ENCODE measurements around the gene ATG2B.

The ATG2B gene

DNA sequence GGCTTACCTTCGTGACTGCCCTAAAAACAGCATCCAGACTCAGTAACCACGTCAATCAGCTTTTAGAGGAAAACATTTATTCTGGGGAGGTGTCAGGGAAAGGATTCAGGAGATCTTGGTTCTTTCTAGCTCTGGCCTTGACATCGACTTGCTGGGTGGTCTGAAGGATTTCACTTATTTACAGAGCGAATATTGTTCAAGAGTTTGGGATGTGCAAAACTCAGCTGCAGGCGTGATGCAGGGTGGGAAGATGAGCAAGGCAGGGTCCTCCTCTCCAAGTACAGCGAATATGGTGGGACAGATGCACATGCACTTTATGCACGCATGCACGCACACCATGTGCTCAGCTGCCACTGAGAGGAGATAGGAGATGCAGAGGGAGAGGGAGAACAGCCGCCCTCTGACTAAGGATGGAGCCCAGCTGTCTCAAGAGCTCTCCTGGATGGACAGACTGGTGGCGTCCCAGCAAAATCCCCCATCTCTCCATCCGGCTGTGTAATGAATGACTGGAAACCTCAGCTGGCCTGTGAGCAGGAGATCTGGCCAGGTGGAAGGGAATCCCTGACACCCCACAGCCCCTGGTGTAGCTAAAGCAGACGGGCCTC lies 131.5 kb downstream of the ATG2B start:
- H3K9me2 ChIP-seq (ENCODE audit: low read depth, low read length) = no peaks in the 10 kb centered on the region

DNA sequence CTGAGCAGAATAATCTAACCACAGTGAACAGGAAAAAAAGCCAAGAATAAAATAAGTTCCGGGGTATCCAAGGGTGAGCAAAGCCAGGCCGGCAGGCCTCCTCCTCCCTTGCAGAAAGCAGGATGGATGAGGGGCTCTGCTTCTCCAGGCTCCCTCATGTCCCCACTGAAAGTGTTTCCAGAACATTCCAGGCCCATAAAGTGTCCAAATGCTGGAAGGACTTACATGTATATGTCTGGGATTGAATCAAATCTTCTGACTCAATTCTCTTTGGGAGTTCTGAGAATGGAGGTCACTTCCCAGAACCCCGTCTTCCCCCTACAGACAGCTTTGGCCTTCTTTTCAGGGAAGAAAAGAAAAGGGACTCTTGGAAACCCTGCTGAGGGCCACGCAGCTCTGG lies 132.1 kb downstream of the ATG2B start:
- H3F3A ChIP-seq (ENCODE audit: insufficient read depth, low read length) = no peaks in the 10 kb centered on the region
- no peaks in the 10 kb centered on the region for H3K79me2 ChIP-seq (ENCODE audit: insufficient read depth, low read length)
- no peaks in the 10 kb centered on the region for H3K4me1 ChIP-seq (ENCODE audit: insufficient read depth, low read length, severe bottlenecking)
- H3K4me3 ChIP-seq (ENCODE audit: low read depth, low read length, poor library complexity, severe bottlenecking) = no peak overlapping the region
- H3K27ac ChIP-seq (ENCODE audit: low read depth, low read length, poor library complexity, severe bottlenecking) = no peak overlapping the region
- no peaks in the 10 kb centered on the region for H3K27me3 ChIP-seq (ENCODE audit: insufficient read depth, low read length)
- H2AFZ ChIP-seq (ENCODE audit: low read length) = no peak overlapping the region
- H3K9ac ChIP-seq (ENCODE audit: low read length) = no peak overlapping the region
- H3K9me3 ChIP-seq (ENCODE audit: low read length) = no peaks in the 10 kb centered on the region
- no peaks in the 10 kb centered on the region for H4K20me1 ChIP-seq (ENCODE audit: insufficient read depth, low read length)
- no peak overlapping the region for H3K4me2 ChIP-seq (ENCODE audit: low read length)
- no peaks in the 10 kb centered on the region for H3K9me2 ChIP-seq (ENCODE audit: low read depth, low read length)
- no peak for TF ChIP-seq EZH2 (IDR thresholded peaks at IDR 0.05; ENCODE audit: borderline replicate concordance, low read length)
- TF ChIP-seq, protein P1, sequence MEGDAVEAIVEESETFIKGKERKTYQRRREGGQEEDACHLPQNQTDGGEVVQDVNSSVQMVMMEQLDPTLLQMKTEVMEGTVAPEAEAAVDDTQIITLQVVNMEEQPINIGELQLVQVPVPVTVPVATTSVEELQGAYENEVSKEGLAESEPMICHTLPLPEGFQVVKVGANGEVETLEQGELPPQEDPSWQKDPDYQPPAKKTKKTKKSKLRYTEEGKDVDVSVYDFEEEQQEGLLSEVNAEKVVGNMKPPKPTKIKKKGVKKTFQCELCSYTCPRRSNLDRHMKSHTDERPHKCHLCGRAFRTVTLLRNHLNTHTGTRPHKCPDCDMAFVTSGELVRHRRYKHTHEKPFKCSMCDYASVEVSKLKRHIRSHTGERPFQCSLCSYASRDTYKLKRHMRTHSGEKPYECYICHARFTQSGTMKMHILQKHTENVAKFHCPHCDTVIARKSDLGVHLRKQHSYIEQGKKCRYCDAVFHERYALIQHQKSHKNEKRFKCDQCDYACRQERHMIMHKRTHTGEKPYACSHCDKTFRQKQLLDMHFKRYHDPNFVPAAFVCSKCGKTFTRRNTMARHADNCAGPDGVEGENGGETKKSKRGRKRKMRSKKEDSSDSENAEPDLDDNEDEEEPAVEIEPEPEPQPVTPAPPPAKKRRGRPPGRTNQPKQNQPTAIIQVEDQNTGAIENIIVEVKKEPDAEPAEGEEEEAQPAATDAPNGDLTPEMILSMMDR (IDR thresholded peaks at IDR 0.05; ENCODE audit: low read length) = no peak
- H3K36me3 ChIP-seq (ENCODE audit: insufficient read depth, low read length) = no peaks in the 10 kb centered on the region

More for the DNA sequence above, 131.5 kb downstream of the ATG2B start:
- no peaks in the 10 kb centered on the region for H4K20me1 ChIP-seq (ENCODE audit: insufficient read depth, low read length)
- H3K9me3 ChIP-seq (ENCODE audit: low read length) = no peaks in the 10 kb centered on the region
- no peak overlapping the region for H2AFZ ChIP-seq (ENCODE audit: low read length)
- no peak overlapping the region for H3K4me2 ChIP-seq (ENCODE audit: low read length)
- no peaks in the 10 kb centered on the region for H3K79me2 ChIP-seq (ENCODE audit: insufficient read depth, low read length)
- H3K4me3 ChIP-seq (ENCODE audit: low read depth, low read length, poor library complexity, severe bottlenecking) = no peak overlapping the region
- H3K36me3 ChIP-seq (ENCODE audit: insufficient read depth, low read length) = no peaks in the 10 kb centered on the region
- no peak overlapping the region for H3K27ac ChIP-seq (ENCODE audit: low read depth, low read length, poor library complexity, severe bottlenecking)
- H3K27me3 ChIP-seq (ENCODE audit: insufficient read depth, low read length) = peaks cover 2% of the 10 kb centered on the region; the same call in 1 of the 2 replicates
- no peak for TF ChIP-seq EZH2 (IDR thresholded peaks at IDR 0.05; ENCODE audit: borderline replicate concordance, low read length)
- TF ChIP-seq, protein P1 (IDR thresholded peaks at IDR 0.05; ENCODE audit: low read length) = no peak
- no peaks in the 10 kb centered on the region for H3K4me1 ChIP-seq (ENCODE audit: insufficient read depth, low read length, severe bottlenecking)
- no peak overlapping the region for H3K9ac ChIP-seq (ENCODE audit: low read length)
- no peaks in the 10 kb centered on the region for H3F3A ChIP-seq (ENCODE audit: insufficient read depth, low read length)

DNA sequence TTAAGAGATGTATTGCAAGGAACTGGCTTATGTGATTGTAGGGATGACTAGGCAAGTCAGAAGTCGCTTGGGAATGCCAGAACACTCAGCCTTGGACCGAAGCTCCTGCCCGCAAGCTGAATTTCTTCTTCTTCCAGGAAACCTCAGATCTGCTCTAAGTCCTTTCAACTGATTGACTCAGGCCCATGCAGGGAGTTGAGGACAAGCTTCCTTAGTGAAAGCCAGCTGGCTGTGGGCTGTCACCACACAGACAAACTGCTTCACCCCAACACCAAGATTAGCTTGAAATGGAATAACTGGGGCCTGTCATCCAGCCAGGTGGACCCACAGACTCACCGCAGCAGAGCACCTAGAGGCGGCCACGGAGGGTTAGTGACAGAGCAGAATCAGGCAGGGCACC lies 133.8 kb downstream of the ATG2B start:
- H3K79me2 ChIP-seq (ENCODE audit: insufficient read depth, low read length) = no peaks in the 10 kb centered on the region
- no peak overlapping the region for H3K4me2 ChIP-seq (ENCODE audit: low read length)
- no peak overlapping the region for H3K9ac ChIP-seq (ENCODE audit: low read length)
- no peaks in the 10 kb centered on the region for H3K9me2 ChIP-seq (ENCODE audit: low read depth, low read length)
- H3F3A ChIP-seq (ENCODE audit: insufficient read depth, low read length) = no peaks in the 10 kb centered on the region
- H2AFZ ChIP-seq (ENCODE audit: low read length) = no peak overlapping the region
- no peaks in the 10 kb centered on the region for H3K36me3 ChIP-seq (ENCODE audit: insufficient read depth, low read length)
- TF ChIP-seq, protein P1 (IDR thresholded peaks at IDR 0.05; ENCODE audit: low read length) = no peak
- TF ChIP-seq EZH2 (IDR thresholded peaks at IDR 0.05; ENCODE audit: borderline replicate concordance, low read length) = no peak
- H3K27ac ChIP-seq (ENCODE audit: low read depth, low read length, poor library complexity, severe bottlenecking) = no peak overlapping the region
- H4K20me1 ChIP-seq (ENCODE audit: insufficient read depth, low read length) = no peaks in the 10 kb centered on the region
- H3K4me1 ChIP-seq (ENCODE audit: insufficient read depth, low read length, severe bottlenecking) = no peaks in the 10 kb centered on the region
- H3K27me3 ChIP-seq (ENCODE audit: insufficient read depth, low read length) = no peaks in the 10 kb centered on the region
- no peak overlapping the region for H3K4me3 ChIP-seq (ENCODE audit: low read depth, low read length, poor library complexity, severe bottlenecking)
- no peaks in the 10 kb centered on the region for H3K9me3 ChIP-seq (ENCODE audit: low read length)

Measured in OCI-LY1 (cell line).